GM21723 (cell line): Measurements from ENCODE around the gene QRFP.

ENCODE experiments used
- ATAC-seq: cut with Tn5 transposase; IDR thresholded peaks from one replicate; pipeline ENCODE4 v1.9.1; 2021; ENCODE audit warnings: mild to moderate bottlenecking, moderate library complexity; ENCODE audit not compliant: unreplicated experiment

The QRFP gene

DNA sequence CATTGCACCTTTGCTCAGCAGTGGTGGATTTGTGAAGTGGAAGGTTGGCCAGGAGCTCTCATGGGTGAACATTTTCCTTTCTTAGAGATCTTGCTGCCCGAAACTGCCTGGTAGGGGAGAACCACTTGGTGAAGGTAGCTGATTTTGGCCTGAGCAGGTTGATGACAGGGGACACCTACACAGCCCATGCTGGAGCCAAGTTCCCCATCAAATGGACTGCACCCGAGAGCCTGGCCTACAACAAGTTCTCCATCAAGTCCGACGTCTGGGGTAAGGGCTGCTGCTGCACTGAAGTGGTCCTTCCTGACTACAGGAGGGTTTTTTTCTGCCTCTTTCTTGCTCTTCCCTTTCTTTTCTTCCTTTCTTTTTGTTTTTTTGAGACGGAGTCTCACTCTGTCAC is 21.8 kb downstream of the QRFP start:
- no peak for ATAC-seq

DNA sequence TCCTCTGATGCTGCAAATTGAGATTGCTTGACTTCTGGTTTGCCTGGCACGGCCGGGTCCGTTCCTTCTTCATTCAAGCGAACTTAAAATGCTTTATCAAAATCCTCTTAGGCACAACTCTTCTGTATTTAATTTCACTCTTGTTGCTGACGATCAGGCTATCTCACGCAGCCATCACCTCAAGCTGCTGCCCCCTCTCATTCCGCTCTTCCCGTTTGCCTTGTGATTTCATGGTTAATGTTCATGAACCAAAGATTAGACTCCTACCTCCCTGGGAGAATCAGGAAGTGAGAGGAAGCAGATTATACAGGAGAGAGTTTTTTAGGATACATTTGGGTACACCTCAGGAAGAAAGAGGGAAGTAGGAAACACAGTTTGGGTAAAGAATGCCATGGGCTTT is 22.6 kb downstream of the QRFP start:
- ATAC-seq, result no peak

DNA sequence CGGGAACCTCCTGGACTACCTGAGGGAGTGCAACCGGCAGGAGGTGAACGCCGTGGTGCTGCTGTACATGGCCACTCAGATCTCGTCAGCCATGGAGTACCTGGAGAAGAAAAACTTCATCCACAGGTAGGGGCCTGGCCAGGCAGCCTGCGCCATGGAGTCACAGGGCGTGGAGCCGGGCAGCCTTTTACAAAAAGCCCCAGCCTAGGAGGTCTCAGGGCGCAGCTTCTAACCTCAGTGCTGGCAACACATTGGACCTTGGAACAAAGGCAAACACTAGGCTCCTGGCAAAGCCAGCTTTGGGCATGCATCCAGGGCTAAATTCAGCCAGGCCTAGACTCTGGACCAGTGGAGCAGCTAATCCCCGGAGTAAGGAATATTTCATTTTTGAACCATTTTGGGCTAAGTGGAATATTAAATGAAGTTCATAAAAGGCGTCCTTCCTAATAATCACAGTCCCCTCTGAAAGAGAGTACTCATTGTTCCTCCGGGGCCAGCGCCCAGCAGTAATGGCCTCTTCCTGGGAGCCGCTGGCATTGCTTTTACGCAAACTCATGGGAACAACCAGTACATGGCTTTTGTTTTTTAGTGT is 23.6 kb downstream of the QRFP start:
- no peak for ATAC-seq

DNA sequence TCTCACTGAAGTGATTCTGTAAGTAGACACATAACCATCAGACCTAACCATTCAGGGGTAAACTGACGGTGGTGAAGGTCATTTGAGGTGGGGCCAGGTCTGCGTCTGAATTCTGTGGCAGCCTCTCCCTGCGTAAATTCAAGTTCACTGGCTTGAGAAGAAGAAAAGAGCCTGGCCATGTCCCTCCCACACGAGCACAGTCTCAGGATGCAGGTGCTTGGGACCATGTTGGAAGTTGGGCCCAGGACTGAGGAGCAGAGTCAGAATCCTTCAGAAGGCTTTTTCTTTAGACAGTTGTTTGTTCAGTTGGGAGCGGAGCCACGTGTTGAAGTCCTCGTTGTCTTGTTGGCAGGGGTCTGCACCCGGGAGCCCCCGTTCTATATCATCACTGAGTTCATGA is 24.1 kb downstream of the QRFP start:
- ATAC-seq, result no peak

DNA sequence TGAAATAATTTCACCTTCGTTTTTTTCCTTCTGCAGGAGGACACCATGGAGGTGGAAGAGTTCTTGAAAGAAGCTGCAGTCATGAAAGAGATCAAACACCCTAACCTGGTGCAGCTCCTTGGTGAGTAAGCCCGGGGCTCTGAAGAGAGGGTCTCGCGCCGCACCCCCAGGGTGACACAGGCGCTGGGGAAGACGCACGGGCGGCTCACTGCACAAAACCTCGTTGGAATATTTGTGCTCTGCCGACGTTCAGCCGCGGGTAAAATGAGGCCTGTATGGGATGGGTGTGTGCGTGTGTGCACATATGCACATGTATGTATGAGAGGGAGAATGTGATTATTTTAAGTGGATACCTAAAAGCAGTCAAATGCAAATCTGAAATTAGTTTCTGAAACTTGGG is 24.5 kb downstream of the QRFP start:
- ATAC-seq, result no peak

DNA sequence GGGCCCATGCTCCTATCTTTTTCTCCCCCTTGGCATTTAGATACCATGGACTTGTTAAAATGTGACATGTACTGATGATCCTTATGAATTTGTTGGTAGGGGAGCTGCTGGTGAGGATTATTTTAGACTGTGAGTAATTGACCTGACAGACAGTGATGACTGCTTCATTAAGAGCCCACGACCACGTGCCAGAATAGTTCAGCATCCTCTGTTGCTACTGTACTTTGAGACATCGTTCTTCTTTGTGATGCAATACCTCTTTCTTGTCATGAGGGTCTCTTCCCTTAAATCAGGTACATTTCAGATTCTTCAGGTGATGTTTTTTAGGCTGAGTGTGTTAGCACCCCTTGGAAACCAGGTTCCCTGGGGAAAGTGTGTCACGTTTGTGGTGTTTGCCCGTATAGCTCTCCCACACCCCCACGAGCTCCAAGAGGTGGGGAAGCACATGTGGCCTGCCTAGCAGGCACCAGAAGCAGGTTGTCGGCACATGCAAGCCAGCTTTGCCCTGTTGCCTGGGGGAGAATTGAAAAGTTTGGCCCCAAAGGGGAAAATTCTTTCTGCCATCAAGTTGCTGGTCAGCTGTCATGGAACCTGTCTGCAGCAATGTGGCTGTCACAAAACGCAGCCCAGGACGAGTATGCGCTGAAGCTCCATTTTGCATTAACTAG is 25.1 kb downstream of the QRFP start:
- no peak for ATAC-seq

DNA sequence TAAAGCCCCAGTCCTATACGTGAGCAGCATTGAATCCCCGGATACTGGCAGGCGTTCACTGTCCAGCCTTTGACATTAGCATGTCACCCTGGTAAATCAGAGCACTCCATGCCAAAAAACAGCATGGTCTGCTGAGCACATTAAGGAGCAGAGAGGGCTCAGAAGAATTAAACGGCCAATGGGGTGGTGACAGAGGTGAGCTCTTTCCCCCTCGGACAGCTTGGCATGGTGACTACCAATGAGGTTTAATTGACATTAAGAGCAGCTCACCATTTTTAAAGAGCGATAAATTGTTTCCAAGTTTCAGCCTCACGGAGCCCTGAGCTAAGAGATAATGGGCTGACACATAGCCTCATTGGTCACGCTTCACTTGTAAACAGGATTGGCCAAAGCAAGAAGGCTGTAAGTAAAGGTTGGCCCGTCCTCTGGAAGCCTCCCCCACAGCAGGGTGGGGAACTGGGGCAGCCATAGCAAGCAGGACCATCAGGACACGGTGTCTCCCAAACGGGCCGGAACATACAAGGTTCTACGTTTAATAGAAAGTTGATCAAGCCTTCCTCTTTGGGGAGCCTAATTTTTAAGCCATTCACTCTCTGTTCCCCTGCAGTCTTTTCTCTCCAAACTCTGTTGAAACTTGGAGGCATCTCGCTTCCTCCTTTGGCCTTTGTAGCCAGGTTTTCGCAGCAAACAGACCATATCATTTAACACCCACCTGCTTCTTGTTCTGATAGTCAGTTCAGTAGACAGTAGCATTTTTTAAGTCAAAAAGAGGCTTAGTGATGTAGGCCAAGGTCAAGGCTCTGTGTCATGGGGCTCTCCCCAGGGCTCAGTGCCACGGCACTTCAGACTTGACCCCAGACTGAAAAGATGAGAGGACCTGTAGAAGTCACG is 25.9 kb downstream of the QRFP start:
- peak; percentile 81 for ATAC-seq

DNA sequence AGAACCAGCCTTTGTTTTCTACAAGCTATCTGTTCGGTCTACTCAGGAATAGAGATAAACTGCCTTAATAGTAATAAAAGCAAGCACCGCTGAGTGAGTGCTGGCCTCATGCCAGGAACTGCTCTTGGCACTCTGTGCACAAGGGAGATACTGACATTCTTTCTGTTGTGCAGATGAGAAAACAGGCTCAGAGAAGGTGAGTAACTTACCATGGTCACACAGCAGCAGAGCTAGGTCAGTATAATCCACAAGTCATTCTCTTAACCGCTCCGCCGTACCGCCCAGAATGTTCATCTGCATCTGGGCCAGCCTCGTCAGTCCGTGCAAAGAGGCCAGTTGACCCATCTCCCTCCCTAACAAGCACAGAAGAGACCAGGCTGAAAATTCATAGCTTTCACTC is 27.4 kb downstream of the QRFP start:
- ATAC-seq, result no peak

DNA sequence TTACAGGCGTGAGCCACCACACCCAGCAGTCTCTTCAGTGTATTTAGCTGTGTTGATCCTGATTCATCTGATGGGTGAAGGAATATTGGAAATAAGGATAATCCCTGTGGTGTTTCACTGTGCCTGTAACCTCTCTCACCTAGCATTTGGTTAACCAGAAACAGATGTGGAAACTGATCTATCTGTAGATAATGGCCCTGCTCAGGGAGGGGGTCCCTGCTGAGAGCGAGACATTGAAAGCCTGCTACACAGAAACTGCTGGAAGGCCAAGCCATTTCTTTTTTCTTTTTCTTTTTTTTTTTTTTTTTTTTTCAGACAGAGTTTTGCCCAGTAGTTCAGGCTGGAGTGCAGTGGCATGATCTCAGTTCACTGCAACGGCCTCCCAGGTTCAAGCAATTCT is 28.4 kb downstream of the QRFP start:
- ATAC-seq, result no peak

DNA sequence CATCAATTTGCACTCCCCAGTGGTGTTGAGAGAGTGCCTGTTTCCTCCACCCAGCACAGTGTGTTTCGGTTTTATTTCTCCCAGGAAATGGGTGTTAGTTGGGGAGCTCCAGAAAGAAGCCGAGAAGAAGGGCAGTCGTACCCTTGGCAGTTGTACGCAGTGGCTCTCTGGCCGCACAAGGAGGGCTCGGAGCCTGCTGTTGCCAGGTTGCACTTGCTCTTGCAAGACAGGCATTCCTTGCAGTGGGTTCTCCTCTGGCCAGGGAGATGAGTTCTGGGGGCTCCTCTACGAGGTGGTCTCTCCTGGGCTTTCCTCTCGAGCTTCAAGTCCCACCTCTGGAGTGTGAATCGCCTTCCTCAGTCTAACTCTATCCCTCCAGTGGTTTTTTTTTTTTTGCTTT is 29.1 kb downstream of the QRFP start:
- no peak for ATAC-seq

DNA sequence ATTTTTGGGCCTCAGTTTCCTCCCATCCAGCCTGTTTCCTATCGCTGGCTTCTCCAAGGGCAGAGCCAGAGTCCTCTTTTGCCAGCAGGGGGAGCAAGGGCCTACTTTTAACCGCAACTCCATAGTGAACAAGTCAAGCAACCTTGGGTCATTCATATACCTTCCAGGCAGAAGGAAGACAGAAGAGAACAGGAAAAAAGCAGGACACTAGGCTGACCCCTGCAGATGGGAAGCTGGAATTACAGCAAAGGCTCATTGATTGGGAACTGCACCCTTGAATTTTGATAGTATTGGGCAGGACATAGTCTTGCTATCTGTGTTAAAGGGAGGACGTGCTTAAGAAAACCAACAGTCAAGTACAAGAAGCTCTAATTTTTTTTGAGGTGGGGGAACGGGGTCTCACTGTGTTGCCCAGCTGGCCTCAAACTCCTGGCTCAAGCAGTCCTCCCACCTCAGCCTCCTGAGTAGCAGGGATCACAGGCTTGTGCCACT is 30.1 kb downstream of the QRFP start:
- no peak for ATAC-seq

DNA sequence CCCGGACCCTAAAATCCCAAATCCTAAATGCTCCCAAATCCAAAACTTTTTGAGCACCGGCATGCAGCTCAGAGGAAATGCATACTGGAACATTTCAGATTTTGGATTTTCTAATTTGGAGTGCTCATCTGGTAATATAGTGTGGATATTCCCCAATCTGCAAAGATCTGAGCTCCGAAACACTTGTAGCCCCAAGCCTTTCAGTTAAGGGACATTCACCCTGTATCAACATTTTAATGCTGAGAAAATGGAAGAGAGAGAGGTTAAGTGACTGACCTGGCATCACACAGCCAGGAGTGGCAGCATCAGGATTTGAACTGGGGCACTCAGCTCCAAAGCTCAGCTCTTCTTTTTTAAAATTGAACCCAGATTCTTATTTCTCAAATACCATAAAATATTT is 30.7 kb downstream of the QRFP start:
- ATAC-seq, result no peak

DNA sequence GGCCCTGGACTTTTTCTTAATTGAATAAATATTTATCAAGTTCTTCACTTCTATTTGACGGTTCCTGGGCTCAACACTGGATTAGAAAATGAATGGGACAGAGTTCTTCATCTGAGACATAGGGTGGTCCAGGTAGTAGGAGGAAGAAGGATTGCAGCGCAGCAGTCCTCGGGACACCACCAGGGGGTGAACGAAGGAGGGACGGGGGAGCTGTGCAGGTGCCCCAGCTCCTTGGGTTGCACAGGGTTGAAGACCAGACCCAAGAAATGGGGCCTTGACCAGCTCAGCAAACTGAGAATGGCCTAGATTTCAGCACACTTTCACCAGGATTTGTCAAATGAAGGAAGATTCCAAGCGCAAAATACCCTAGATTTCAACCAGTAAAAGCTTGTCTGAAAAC is 32.1 kb downstream of the QRFP start:
- no peak for ATAC-seq

DNA sequence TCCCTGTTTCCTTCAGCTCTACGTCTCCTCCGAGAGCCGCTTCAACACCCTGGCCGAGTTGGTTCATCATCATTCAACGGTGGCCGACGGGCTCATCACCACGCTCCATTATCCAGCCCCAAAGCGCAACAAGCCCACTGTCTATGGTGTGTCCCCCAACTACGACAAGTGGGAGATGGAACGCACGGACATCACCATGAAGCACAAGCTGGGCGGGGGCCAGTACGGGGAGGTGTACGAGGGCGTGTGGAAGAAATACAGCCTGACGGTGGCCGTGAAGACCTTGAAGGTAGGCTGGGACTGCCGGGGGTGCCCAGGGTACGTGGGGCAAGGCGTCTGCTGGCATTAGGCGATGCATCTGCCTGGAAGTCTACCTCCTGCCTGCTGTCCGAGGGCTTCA is 33.9 kb downstream of the QRFP start:
- no peak for ATAC-seq

DNA sequence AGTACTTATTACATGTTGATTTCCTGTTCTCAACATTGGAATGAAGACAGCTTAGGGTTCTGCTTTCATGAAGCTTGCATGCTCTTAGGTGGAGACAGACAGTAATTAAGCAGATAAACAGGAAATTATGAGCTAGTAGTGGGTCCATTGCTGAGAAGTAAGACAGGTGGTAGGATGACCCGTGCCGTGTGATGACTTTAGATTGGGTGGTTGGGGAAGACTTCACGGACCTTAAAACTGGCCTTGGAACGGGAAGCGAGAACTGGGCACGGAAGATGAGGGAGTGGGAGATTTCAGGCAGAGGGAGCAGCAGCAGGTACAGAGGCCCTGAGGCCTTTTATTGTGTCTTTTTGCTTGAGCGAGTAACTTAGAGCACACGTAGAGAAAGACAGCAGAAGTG is 34.4 kb downstream of the QRFP start:
- no peak for ATAC-seq

DNA sequence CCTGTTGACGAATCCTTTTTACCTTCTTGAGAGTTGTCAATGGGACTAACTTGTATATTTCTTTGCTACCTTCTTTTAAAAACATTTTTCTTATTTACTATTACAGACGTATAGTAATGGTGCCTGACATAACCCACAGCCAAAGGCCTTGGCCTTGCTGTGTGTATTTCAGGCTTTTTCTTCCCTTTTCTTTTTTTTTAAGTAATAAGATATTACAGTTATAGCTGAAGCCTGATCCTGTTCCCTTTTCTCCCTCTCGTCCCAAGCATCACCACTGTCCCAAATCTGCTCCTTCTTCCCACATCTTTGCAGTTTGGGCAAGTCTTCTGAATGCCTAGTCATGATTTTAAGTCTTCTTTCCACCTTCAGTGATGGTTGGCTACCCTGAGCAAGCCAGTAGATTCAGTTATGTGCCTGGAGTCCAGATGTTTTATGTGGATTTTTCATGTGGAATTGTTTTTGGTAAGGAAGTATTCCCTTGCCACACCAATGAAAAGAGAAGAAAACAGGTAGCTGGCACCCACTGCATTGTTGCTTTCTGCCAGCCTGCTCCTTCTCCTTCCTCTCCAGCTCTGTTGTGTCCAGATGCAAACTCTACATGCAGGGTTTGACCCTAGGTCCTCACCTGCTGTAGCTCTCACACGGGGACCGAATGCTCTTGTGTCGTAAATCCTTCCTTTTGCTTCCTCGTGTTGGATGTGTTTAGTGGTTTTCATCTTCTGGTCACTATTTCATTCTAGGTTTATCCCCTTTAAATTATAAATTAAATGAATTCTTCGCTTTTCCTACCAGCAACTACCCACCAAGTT is 35.0 kb downstream of the QRFP start:
- ATAC-seq, result no peak

DNA sequence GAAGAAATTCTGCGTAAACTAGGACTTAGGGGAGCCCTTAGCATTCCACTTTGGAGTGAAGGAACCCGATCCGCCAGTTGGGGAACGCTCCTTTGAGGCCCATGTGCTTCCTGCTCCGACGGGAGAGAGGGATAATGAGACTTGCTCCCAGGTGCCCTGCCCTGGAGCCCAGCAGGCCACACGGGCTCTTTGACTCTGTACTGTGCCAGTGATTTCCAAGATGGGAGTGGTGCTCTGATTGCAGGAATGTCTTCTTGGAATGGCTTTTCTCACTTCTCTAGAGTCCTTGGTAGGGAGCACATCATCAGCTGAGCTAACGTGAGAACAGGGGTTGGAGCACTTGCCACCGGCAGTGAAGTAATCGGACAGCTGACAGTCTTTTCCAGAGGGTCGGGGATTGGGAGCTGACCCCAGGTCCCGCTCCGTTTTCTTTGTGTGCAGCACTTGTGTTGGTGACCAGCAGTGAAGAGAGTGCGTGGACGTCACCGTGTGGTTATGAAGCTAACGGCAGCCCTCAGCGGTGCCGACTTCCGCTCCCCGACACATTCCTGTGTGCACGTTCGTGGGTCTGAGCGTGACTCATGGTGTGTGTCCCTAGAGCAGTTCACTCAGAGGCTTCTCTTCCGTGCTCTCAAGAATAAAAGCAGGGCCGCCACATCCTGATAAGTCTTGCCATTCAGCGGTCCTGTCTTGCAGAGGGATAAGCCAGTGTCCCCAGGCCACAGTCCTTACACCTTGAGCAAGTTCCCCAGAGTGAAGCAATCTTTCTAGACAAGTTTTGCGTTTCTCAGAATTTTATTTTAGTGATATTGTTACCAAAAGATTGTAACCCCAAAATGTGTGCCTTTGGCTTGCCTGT is 35.9 kb downstream of the QRFP start:
- ATAC-seq, result no peak

DNA sequence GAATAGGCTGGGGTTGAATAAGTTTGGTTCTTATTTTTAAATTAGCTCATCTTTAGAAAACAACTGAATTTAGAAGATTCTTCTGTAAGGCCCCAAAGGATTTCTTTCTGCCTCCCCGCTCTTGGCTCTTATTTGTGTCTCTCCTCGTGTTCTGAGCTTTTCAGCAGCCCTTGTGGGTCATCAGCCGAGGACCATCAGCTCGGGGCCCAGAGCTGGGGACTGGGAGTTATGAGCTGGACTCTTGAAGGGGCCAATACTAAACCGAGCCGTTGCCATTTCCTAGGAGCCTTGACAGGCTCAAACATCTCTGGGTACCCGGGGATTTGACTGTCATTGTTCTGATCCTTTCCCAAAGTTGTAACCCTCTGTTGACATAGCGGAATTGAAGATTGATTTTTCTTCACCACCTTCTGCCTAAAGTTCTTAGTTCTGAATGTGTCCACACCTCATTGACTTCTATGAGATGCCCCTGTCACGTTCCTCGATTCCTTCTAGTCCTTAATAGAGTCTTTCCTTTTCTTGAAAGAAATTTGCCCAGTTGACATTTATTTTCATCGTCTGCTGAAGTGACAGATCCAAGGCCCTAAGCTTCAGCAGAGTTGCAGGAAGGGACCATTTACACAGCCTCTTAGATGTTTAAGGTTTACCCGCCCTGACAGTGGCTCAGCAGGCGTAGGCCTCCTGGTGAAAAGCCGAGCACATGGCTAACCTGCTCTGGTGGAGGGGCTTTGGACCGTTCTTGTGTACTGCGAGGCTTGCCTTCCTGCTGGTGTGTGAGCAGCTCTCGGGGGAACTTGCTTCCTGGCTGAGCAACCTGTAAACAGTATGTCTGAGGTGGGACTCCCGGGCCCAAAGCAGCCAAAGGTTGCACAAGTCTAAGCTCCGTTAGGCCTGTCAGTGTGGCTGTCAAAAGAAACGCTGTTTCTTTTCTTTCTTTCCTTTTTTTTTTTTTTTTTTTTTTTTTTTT is 37.6 kb downstream of the QRFP start:
- no peak for ATAC-seq
